ENCODE measurements around the gene RPL36AL.

DNA sequence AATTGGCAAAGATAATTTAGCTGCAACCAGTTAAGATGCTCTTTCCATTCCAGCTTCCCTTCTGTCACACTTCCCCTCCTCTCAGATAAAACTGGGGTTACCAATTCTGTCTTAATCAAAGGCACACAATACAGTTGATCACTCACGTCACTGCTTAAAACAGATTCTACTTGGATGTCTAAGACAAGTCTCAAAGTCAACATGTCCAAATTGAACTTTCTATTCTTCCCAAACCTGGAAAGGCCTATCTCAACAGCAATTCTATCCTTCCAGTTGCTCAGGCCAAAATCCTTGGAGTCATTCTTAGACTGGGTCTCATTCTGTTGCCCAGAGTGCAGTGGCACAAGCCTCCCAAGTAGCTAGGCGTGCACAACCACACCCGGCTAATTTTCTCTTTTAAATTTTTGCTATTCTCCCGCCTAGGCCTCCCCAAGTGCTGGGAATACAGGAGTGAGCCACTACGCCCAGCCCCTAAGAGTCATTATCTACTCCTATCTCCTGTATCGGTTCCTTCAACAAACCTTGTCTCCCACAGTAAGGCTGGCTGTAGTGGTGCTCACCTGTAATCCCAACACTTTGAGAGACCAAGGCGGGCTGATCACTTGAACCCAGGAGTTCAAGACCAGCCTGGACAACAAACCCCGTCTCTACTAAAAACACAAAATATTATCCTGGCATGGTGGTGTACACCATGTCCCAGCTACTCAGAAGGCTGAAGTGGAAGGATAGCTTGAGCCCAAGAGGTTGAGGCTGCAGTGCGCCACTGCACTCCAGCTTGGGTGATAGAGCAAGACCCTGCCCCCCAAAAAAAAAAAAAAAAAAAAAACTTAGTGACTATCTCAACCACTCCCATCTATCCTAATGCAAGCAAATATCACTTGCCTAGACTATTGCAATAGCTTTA is 39.0 kb downstream of the RPL36AL start:
- TF ChIP-seq, protein P1, sequence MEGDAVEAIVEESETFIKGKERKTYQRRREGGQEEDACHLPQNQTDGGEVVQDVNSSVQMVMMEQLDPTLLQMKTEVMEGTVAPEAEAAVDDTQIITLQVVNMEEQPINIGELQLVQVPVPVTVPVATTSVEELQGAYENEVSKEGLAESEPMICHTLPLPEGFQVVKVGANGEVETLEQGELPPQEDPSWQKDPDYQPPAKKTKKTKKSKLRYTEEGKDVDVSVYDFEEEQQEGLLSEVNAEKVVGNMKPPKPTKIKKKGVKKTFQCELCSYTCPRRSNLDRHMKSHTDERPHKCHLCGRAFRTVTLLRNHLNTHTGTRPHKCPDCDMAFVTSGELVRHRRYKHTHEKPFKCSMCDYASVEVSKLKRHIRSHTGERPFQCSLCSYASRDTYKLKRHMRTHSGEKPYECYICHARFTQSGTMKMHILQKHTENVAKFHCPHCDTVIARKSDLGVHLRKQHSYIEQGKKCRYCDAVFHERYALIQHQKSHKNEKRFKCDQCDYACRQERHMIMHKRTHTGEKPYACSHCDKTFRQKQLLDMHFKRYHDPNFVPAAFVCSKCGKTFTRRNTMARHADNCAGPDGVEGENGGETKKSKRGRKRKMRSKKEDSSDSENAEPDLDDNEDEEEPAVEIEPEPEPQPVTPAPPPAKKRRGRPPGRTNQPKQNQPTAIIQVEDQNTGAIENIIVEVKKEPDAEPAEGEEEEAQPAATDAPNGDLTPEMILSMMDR (IDR thresholded peaks at IDR 0.05) = no peak
- no peak for TF ChIP-seq POLR2A (IDR thresholded peaks at IDR 0.05)

Data from testis (tissue), 2 donors.